GM21529 (cell line): ENCODE measurements around the gene URB2.
"Not testable (repeated sequence)": the region's sequence is repeated elsewhere in the genome, so short reads cannot be mapped to it uniquely, and the experiment has no call there.

Source experiments
- ATAC-seq: cut with Tn5 transposase; IDR thresholded peaks from one replicate; pipeline ENCODE4 v1.9.1; 2021; ENCODE audit not compliant: unreplicated experiment

URB2 gene

DNA sequence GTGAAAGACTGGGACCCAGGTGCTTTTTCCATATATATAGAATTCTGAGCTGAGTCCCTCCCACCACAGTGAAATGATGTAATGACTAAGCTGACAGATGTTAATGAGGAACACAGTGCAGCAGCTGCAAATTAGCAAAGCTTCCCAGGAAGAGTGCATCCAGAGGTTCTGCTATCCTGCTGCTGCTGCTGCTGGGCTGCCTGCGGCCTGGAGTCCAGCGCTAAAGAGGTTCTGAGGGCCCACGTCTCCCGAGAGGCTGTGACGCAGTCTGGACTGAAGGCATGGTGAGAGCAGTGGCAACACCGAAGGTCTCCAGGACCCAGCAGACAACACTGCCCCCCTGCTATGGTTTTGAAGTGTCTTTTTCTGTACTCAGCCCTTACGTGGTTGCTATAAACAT, 63.9 kb downstream of the URB2 start:
- no peak for ATAC-seq

DNA sequence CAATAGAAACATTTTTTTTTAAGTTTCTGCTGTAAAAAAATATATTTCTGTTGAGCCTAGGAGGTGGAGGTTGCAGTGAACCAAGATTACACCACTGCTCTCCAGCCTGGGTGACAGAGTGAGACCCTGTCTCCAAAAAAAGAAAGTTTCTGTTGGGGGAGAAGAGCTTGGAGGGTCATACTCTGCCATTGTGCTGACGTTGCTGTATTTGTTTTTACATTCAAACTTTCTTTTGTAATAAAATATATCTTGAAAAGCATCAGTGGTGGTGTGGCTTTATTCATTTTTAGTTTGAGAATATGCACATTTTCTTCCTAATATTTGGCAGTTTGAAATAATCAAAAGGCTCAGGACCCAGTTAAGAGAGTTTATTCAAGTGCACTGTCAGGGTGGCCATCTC, 64.6 kb downstream of the URB2 start:
- ATAC-seq = no peak

DNA sequence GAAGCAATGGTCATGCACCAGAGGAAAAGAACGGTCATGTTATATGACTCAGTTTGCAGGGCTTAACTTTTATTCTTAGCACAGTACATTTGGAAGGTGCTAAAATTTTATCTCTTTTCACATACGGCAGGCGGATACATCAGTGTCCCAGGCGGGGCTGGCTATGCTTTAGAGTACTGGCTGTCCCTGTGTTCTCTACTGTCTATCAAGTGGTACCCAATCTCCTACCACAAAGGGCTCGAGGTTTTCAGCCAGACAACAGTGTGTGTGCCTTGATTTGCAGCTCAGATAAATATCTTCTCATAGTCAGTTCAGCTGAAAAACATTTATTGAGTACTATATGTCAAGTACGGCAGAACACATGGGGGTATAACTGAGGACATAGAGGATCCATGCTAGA, 65.3 kb downstream of the URB2 start:
- ATAC-seq = no peak

DNA sequence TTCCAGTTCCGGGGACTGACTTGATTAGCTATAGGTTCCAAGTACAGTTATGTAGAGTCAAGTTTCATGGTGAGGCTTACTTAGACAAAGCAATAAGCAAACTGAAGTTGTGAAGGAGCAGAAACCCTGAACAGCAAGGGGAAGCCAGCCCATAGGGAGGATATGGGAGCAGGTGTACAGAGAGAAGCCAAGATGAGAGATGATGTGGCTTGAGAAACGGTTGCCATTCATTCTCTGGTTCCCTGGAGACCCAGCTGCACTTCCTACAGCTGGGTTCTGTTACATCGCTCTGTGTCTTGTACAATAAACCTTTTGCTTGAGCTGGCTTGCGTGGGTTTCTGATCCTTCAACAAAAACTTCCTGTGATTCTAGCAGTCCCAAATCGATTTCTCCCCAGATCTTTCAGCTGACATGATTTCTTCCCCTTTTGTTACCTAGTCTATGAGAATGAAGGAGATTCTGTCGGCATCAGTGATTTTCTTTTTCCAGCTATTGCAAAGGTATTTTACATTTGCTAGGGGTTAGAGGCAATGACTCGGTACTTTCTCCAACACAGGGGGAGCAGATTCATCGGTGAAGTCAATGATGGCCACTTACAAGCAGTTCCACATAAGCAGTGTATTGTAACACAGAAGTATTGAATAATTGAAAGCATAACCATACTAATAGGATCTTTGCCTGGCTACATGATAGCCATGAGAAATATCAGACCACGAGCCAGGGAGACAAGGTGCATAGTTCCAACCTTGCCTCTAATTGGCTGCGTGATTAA, 67.3 kb downstream of the URB2 start:
- peak; percentile 76 for ATAC-seq

GRCh38 chr1:229694053-229694693, 68.1 kb downstream of the URB2 start:
- no peak for ATAC-seq

GRCh38 chr1:229696385-229696784, 70.3 kb downstream of the URB2 start:
- ATAC-seq = no peak

DNA sequence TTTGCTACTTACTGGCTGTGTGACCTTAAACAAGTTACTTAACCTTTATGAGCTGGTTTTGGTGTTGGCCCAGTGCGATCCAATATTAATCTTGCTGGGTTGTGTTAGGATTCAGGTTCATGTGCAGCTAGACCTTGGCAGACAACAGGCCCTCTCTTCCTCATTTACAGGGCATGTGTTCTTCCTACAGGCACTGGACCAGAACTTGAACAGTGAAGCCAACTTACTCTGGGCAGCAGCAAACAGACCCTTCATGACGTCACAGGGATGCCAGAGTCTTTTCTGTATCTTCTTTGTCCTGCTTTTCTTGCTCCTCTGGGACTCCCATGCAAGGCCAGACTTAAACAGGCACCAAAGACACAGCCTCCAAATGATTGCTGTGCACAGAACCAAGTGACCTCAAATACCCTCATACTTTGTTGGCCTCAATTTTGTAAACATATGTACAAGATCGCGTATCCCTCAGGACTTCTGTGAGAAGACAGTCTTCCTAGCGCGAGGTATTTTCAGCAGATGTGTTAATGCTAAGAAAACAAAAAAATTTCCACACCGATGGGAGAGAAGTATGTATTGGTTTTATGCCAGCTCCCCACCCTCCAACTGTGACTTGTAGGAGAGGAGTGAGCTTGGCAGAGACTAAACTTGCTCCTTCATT, 73.7 kb downstream of the URB2 start:
- ATAC-seq = no peak

- ATAC-seq = no peak
Measured at GRCh38 chr1:229704157-229704556, 78.1 kb downstream of the URB2 start.

- not testable (repeated sequence) for ATAC-seq
Measured at GRCh38 chr1:229705152-229705551, 79.1 kb downstream of the URB2 start.

GRCh38 chr1:229707127-229707526, 81.1 kb downstream of the URB2 start:
- not testable (repeated sequence) for ATAC-seq

DNA sequence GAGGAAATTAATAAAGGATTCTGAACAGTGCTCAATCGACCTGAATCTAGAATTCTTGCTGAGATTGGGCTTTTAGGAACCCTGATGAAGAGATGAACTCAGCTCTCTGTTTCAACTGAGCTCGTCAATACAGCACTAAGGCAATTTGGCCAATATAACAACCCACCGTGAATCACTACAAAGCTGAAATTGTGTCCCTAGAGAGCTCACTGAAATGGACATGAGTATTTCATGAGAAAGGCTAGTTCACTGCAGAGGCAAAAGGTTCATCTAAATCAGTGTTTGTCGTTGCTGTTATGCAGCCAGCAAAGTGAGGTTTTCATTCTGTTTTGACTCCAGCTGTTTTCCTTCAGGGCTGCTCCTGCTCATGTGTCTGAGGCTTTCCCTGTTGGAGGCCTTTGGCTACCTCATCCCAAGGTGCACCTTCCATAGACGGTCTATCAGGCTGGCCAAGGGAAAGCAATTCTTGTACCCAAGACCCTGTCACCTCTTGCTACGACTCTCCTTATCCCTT, 83.5 kb downstream of the URB2 start:
- ATAC-seq = no peak
